HG03103 (cell line): ENCODE data around the gene MUCL1.

Source experiments
- ATAC-seq: cut with Tn5 transposase; IDR thresholded peaks from one replicate; pipeline ENCODE4 v1.9.1; 2021; ENCODE audit warnings: low read depth; ENCODE audit not compliant: unreplicated experiment

MUCL1 gene

GRCh38 chr12:54890339-54890738 is 36.0 kb downstream of the MUCL1 start:
- no peak for ATAC-seq

- no peak for ATAC-seq
Measured at GRCh38 chr12:54891717-54892478, 37.6 kb downstream of the MUCL1 start.
